Stimulated activated CD4-positive, alpha-beta T cell treated with anti-CD3 and anti-CD28 coated beads, TNF-alpha, amount 100 ng/mL, for 4 hours (primary cell): ENCODE data around the gene ADSL.

Source experiments
- DNase-seq, 3 experiments: peaks; one replicate each; pipeline ENCODE4 v3.0.0-alpha.2; 2020; ENCODE audit warnings: low read depth in 3 of 3

The ADSL gene

DNA sequence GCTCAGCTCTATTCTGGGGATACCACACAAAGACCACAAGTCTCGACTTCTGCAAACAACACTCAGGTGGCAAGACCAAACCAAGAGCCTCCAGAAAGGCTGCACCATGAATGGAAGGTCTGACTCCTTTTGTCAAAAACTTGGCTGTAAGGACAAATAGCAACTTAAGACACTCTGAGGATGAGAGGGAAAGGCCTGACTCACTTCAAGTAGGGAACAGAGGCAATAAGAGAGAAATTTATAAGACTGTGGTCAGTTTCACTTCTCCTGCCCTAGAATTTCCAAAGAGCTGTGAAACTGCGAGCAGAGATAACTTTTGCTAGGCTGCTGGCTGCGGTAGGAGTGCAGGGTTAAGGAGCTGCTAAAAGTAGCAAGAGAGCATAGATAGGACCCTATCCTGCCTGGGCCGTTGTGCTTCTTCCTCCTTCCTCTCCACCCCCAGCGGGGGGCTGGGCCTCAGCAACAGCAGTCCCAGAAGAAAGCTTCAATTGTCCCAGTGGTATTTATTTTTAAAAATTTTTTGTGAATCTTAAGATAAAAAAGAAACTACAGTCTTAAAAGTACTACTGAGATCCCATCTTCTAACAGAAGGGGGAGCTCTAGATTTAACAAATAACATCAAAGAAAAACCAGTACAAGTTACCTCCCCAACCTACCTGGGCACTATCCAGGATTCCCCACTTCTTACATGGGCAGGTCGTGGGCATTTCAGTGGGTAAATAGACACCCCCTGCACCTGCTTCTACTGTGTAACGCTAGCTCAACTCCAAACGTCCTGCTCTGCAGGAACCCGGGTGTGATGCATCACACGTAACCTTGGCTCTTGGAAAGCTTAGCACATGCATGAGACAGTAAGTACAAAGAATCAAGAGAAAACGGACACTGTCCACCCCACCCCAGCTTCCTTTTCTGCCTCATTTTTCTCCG, 90.5 kb downstream of the ADSL start:
- peak in 1 of 3 experiments; percentile 17 for DNase-seq
